GM12801 (cell line): ENCODE data around the gene RBMX.

Experiments
- TF ChIP-seq, protein P1 (sequence below): IDR thresholded peaks from one replicate; pipeline ENCODE4 v1.5.1; 2011; ENCODE audit warnings: control low read depth; ENCODE audit not compliant: insufficient read length; ENCODE audit errors: extremely low read depth

RBMX gene

GRCh38 chrX:136879001-136879687 is 1.4 kb downstream of the RBMX start:
- TF ChIP-seq, protein P1, sequence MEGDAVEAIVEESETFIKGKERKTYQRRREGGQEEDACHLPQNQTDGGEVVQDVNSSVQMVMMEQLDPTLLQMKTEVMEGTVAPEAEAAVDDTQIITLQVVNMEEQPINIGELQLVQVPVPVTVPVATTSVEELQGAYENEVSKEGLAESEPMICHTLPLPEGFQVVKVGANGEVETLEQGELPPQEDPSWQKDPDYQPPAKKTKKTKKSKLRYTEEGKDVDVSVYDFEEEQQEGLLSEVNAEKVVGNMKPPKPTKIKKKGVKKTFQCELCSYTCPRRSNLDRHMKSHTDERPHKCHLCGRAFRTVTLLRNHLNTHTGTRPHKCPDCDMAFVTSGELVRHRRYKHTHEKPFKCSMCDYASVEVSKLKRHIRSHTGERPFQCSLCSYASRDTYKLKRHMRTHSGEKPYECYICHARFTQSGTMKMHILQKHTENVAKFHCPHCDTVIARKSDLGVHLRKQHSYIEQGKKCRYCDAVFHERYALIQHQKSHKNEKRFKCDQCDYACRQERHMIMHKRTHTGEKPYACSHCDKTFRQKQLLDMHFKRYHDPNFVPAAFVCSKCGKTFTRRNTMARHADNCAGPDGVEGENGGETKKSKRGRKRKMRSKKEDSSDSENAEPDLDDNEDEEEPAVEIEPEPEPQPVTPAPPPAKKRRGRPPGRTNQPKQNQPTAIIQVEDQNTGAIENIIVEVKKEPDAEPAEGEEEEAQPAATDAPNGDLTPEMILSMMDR = no peak

DNA sequence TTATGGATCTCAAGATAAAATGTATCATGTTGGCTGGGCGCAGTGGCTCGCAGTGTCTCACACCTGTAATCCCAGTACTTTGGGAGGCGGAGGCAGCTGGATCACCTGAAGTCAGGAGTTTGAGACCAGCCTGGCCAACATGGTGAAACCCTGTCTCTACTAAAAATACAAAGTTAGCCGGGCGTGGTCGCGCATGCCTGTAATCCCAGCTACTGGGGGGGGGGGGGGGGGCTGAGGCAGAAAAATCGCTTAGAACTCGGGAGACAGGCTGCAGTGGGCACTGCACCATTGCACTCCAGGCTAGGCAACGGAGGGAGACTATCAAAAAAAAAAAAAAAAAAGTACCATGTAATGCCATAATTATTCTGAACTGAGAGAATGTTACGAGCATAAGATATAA is 2.1 kb downstream of the RBMX start:
- TF ChIP-seq, protein P1 = no peak

GRCh38 chrX:136872091-136872700 is 8.3 kb downstream of the RBMX start:
- TF ChIP-seq, protein P1 = no peak

GRCh38 chrX:136870064-136870463 is 10.5 kb downstream of the RBMX start:
- TF ChIP-seq, protein P1 = no peak

GRCh38 chrX:136868283-136869055 is 12.1 kb downstream of the RBMX start:
- TF ChIP-seq, protein P1 = no peak

DNA sequence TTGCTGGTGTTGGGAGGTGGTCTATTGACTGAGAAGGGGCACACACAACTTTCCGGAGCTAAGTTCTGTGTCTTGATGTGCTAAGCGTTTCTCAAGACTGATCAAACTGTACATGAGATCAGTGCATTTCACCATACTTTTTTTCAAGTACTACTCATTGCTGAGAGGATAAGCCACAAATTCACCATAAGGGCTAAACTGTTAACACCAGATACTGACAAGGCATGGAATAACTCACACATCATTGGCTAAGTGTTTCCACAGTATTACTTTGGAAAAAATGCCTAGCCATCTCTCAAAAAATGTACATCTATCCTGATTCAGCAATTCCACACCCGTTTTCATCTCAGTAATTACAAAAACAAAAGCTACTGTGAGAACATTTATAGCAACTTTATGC is 13.0 kb downstream of the RBMX start:
- TF ChIP-seq, protein P1 = no peak

- TF ChIP-seq, protein P1 = no peak
These were observed 13.4 kb downstream of the RBMX start for GRCh38 chrX:136867096-136867491.
